OCI-M1 (cell line): ENCODE measurements around the gene RBM3.
"Not testable (repeated sequence)": the region's sequence is repeated elsewhere in the genome, so short reads cannot be mapped to it uniquely, and the experiment has no call there.

ENCODE experiments used
- DNase-seq: peaks from one replicate; lab custom pipeline; 2025; lab: John Stamatoyannopoulos, UW

The RBM3 gene

DNA sequence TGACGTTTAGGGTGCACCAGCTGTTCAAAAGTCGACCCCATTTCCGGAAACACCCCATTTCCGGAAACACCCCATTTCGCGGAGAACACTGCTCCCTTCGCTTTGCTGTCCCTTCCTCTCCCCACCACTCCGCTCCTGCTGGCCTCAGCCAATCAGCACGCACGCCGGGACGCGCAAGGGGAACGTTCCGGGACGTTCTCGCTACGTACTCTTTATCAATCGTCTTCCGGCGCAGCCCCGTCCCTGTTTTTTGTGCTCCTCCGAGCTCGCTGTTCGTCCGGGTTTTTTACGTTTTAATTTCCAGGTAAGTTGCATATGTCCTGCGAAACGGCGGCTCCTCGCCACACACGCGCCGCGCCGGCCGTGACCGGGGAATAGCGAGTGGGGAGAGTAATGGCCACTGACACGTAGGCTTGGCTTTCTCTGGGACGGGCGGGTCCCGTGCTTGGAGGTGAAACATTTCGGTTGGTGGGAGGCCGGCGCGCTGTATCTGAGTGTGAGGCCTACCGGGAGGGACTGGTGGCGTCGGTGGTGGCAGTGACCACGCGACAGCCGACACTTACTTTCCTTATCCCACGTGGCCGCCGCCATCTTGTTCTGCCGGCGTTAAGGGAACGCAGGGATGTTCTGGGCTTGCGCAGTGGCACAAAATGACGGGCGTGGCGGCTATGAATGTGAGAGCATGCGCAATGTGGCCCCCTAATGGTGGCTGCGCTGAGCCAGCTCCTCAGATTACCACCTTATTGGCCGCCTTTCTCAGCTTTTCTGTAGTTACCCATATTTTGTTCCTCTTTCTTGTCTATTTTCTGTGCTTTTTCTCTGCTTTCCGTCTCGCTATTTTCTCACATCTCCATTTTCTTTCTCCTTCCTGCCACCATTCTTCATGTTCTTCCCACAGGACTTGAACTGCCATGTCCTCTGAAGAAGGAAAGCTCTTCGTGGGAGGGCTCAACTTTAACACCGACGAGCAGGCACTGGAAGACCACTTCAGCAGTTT is at the start of gene RBM3:
RBM3 (plus strand) TSS at position 215 of the 997 bp plus-strand sequence; CDS start at position 912, 697 bp downstream.
- peak; percentile 95 for DNase-seq

DNA sequence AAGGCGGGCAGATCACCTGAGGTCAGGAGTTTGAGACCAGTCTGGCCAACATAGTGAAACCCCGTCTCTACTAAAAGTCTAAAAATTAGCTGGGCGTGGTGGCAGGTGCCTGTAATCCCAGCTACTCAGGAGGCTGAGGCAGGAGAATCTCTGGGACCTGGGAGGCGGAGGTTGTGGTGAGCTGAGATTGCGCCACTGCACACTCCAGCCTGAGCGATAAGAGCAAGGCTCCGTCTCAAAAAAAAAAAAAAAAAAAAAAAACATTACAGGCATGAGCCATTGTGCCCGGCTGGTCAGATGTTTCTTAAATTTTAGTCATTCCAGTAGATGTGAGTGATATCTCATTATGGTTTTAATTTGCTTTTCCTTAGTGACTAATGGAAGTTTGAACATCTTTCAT is 48.4 kb upstream of the RBM3 start:
- DNase-seq, result not testable (repeated sequence)

DNA sequence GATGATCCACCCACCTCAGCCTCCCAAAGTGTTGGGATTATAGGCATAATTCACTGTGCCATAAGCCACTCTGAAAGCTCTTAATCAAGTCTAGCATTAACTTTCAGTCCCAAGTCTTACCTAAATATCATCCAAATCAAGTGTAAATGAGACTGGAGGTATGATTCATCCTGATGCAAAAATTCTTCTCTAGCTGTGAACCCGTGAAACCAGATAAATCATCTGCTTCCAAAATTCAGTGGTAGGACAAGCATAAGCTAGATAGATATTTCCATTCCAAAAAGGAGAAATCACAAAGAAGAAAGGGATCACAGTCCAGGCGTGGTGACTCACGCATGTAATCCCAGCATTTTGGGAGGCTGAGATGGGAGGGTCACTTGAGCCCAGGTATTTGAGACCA is 43.5 kb upstream of the RBM3 start:
- DNase-seq, result no peak

DNA sequence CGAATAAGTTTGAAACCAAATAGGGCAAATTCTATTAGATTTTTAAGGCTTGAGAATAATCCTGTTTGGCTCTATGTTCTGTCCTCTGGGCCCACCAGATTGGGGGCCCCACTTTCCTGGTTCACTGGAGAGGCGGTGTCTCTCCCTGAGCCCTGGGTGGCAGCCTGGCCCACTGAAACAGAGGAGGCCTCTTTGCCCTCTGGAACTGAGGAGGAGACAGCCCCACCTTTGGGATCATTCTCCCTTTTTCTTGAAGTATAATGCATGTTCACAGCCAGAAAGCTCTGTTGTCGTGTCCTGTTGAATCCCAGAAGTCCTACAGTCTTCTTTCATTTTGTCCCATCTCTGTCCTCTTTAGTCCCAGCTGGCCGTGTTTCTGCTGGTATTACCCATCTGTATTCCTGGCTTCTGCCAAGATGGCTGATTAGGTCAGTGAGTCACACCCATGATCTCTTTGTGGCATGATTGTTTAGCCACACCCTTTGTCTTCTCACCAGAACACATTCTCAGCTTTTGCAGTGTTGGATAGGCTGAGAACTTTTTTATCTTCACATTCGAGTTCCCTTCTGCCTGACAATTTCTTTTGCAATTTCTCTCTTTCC is 42.8 kb upstream of the RBM3 start:
- DNase-seq, result peak; percentile 82

DNA sequence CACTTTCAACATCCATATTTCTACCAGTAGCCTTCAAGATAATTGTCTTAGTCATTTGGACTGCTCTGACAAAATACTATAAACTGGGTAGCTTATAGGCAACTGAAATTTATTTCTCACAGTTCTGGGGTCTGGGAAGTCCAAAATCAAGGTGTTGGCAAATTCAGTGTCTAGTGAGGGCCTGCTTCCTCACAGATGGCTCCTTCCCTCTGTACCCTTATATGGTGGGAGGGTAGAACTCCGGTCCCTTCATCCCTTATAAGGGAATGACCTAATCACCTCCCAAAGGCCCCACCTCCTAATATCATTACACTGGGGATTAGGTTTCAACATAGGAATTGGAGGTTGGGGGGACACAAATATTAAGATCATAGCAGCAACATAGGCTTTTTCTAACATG is 42.1 kb upstream of the RBM3 start:
- DNase-seq, result no peak

DNA sequence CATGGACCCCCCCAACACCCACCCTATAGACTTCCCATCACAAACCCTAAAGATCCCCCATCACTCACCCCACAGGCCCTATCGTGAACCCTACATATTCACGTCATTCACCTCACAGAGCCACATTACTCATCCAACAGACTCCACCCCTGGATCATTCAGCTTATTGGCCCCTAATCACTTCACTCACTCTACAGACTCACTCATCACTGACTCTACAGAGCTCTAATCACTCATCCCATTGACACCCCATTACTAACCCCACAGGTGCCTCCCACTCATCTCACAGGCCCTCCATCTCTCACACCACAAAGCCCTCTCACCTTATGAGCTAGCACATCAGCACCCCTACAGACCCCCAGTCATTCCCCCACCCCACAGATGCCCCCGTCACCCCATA is 41.1 kb upstream of the RBM3 start:
- no peak for DNase-seq

DNA sequence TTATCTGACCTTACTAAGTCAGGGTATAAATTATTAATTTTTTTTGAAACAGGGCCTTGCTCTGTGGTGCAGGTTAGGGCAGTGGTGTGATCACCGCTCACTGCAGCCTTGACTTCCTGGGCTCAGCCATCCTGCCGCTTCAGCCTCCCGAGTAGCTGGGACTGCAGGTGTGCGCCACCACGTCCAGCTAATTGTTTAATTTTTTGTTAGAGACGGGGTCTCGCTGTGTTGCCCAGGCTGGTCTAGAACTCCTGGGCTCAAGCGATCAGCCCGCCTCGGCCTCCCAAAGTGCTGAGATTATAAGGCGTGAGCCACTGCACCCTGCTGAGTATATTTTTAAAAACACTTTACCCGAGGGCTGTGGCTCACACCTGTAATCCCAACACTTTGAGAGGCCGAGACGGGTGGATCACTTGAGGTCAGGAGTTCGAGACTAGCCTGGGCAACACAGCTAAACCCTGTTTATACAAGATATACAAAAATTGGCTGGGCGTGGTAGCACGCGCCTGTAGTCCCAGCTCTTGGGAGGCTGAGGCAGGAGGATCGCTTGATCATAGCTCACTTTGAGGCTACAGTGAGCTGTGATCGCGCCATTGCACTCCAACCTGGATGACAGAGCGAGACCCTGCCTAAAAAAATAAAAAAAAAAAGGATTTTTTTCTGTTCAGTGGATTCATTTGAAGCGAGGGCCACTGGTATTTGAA is 35.5 kb upstream of the RBM3 start:
- DNase-seq, result no peak

DNA sequence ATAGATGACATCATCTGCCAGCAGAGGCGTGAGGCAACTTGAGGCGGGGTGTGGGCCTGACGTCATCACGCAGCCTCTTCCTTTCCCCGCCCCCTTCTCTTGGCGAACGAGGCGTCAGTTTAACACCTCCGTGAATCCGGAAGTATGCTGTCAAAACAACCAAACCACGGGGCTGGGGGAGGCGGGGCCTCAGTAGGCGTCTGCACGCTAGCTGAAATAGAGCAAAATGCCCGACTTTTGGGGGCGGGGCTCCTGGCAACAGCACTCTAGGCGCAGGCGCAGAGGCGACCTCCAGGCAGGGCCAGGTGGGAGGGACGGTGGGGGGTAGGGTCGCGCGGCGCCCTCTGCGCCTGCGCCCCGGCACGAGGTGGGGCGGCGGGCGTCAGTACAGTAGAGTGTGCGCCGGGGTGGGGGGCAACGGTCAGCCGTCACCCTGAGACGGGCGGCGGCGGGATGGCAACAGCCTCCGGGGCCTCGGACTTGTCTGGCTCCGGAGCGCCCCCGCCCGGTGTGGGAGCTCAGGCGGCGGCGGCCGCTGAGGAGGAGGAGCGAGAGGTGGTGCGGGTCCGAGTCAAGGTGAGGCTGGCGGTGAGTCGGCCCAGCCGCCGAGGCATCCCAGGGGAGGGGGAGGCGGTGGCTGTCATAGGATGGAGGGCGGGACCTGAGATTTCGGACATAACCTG is 34.8 kb upstream of the RBM3 start, which contains the start of gene TBC1D25:
TBC1D25 (plus strand) TSS at position 370 of the 683 bp plus-strand sequence; CDS start at position 454, 84 bp downstream.
- DNase-seq, result peak; percentile 98

DNA sequence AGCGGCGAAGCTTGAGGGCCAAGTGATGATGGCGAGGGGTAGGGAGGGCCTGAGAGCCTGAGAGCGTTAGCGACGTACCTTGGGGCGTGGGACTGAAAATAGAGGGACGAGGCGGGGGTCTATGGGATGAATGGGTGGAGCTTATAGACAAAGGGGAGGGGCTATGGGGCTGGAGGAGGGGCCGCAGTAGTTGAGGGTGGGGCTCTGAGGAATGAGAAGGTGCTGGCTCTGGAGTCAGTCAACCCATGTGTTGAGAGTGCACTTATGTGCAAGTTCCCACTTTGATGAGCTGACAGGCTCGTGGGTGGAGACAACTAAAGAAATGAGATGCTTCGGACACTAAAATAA is 34.3 kb upstream of the RBM3 start:
- DNase-seq, result peak; percentile 69

DNA sequence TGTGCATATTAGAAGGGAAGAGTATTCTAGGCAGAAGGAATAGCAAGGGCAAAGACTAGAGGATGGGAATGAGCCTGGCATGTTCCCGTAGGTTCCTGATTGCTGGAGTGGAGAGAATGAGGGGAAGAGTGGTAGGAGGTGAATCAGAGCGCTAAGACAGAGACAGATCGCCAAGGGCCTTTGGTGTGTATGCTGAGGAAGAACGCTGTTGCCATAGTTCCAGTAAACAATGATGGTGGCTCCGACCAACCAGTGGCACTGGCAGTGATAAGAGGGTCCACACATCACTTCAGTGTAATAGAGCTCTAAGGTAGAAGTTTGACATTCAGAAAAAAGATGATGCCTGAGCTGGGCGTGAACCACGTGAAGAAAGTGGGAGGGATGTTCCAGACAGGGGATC is 33.8 kb upstream of the RBM3 start:
- DNase-seq, result no peak

DNA sequence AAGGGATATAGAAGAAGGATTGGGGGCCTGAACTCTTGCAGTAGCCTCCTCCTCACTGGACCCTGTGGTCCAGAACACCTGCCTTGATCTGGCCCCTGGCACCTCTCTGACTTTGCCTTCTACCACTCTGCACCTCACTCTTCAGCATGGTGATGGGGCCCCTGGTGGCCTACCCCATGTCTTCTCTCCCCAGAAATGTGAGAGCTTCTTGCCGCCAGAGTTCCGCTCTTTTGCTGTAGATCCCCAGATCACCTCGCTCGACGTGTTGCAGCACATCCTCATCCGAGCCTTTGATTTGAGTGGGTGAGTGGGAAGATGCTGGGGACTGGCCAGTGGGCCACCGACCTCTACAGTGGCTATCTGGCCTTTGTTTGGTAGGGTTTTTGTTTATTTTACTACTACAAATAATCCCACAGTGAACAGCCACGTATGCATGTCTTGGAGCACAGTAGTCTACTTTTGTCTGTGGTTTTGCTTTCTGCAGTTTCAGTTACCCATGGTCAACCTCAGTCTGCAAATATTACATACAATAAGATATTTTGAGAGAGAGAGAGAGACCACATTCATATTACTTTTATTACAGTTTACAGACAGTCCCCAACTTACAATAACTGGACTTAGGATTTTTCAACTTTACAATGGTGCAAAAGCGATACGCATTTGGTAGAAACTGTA is 33.0 kb upstream of the RBM3 start:
- DNase-seq, result no peak

DNA sequence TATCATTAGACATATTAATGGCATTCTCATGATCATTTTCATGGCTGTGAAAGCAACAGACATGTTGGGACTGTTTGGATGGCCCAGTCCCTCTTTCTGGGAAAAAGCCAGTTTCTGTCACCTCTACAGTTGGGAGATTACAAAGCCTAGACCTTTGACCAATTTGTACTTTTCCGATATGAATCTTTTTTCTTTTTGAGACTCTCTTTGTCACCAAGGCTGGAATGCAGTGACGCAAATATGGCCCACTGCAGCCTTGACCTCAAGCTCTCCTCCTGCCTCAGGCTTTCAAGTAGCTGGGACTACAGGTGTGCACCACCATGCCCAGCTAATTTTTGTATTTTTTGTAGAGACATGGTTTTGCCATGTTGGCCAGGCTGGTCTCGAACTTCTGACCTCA is 25.4 kb upstream of the RBM3 start:
- DNase-seq, result no peak

DNA sequence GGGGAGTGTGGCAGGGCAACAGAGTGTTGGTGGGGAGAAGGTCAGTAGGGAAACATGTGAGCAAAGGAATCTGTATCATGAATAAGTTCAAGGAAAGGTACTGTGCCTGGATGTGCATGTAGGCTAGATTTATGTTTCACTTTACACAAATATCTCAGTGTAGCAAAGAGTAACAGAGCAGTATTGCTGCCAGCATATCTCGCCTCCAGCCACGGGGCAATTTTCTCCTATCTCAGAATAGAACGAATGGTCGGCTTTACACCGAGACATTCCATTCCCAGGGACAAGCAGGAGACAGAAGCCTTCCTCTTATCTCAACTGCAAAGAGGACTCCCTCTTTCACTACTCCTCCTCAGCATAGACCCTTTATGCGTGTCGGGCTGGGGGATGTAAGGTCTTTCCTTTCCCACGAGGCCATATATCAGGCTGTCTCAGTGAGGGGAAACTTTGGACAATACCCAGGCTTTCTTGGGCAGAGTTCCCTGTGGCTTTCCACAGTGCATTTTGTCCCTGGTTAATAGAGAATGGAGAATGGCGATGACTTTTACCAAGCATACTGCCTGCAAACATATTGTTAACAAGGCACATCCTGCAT is 18.5 kb upstream of the RBM3 start:
- DNase-seq, result not testable (repeated sequence)

DNA sequence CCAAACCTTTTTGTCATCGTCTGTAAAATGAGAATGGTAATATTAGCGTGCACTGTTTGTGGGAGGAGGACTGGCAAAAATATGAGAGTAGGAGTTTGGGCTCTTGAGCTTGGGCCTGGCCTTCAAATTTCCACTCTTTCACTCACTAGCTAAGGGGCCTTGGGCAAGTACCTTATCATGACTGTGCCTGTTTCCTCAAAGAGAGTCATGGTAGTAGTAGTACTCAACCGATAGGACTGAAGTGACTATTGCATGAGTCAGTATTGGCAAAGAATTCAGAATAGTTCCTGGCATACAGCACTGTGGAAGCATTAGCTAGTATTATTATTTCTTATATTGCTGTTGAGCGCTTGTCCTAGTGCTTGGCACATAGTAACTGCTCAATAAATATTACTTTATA is 16.0 kb upstream of the RBM3 start:
- DNase-seq, result no peak

DNA sequence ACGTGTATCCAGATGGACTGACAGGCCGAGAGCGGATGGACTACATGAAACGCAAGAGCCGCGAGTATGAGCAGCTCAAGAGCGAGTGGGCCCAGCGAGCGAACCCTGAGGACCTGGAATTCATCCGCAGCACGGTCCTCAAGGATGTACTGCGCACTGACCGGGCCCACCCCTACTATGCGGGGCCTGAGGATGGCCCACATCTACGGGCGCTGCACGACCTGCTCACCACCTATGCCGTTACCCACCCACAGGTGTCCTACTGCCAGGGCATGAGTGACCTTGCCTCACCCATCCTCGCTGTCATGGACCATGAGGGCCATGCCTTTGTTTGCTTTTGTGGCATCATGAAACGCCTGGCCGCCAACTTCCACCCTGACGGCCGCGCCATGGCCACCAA is 14.6 kb upstream of the RBM3 start:
- no peak for DNase-seq

DNA sequence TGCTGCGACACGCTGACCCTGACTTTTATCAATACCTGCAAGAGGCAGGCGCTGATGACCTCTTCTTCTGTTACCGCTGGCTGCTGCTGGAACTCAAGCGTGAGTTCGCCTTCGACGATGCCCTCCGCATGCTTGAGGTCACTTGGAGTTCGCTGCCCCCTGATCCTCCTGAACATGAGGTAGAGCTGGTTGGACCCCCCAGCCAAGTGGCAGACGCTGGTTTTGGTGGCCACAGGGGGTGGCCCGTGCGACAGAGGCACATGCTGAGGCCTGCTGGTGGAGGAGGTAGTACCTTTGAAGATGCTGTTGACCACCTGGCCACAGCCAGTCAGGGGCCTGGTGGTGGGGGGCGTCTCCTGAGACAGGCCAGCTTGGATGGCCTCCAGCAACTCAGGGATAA is 14.2 kb upstream of the RBM3 start:
- no peak for DNase-seq

DNA sequence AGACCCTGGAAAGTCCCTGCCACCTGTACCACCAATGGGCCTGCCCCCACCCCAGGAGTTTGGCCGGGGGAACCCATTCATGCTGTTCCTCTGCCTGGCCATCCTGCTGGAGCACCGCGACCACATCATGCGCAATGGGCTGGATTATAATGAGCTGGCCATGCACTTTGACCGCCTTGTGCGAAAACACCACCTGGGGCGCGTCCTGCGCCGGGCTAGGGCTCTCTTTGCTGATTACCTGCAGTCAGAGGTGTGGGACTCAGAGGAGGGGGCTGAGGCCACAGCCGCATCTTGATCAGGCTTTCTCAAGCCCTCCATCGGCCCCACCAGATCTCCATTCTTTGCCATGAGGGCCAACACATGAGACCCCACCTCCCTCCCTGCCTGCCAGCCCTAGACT is 13.6 kb upstream of the RBM3 start:
- no peak for DNase-seq

DNA sequence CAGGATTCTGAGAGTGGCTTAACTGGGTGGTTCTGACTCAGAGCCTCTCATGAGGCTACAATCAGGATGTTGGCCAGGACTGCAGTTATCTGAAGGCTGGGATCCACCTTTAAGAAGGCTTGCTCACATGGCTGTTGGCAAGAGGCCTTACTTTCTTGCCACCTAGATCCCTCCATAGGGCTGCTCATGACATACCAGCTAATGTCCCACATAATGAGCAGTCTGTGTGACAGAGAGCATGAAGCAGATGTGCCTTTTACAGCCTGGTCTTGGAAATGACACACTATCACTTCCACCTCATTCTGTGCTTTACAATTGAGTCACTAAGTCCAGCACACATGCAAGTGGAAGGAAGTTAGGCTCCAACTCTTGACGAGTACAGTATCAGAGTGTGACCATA is 4.3 kb upstream of the RBM3 start:
- no peak for DNase-seq

DNA sequence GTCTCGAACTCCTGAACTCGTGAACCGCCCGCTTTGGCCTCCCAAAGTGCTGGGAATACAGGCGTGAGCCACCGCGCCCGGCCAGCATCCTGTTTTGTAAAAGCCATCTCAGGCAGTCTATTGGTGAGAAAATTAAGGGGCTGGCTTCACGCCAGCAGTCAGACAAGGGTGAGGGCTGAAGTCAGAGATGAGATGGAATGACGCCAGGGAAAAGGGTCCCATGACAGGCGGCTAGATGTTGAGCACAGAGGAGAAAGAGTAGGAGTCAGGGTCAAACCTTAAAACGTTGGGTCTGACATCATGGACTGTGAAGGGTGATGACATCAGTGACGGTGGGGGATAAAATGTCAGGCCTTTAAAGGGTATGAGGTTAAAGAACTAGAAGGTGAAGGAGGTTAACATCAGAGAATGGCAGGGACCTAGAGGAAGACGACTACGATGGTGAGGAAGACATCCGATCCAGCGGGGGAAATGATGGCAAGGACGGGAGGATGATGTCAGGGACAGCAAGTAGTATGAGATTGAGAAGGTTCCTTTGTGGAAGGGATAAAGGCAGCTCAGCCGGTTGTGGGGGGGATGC is 504 bp upstream of the RBM3 start:
- DNase-seq, result no peak

DNA sequence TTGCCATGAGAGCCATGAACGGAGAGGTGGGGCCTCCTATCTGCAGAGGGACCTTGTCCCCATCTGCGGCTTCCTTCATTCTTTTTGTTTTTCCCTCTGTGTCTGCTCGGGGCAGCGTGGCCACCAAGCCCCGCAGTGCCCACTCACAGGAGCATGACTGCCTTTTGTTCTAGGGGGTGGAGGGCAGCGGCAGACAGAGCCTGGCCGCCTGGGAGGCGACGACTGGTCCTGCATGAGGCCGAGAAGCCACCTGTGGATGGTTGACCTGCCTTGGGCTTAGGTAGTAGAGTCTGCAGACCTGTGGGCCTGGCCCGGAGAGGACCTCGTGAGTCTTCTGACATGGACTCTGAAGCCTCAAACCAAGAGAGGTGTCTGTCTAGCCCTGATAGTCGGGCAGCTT is 1.4 kb downstream of the RBM3 start:
- no peak for DNase-seq

DNA sequence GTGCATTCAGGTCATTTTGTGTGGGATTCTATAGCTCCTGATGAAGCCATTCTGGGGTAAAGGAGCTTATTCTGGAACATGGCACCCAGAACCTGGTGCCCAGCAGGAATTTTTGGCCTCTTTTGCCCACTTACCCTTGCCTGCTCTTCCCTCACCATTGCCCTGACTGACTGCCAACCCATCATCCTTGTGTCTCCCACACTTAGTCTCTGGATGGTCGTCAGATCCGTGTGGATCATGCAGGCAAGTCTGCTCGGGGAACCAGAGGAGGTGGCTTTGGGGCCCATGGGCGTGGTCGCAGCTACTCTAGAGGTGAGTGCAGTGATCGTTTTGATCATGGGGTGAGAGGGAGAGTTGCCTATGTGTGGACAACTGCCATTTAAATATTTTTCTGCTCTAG is 1.8 kb downstream of the RBM3 start:
- DNase-seq, result no peak
